Skeletal muscle cell (primary cell): ENCODE data around the gene TBL1XR1.
"Not testable (repeated sequence)": the region's sequence is repeated elsewhere in the genome, so short reads cannot be mapped to it uniquely, and the experiment has no call there.

Experiments used
- DNase-seq: peaks from one replicate; pipeline ENCODE4 v3.0.0-alpha.2; 2010; ENCODE audit warnings: low read depth
- H3K4me3 ChIP-seq: 2 replicates; pipeline ENCODE4 v1.5.1; 2011; ENCODE audit warnings: low read depth, mild to moderate bottlenecking, control low read depth, low read length, moderate library complexity

The TBL1XR1 gene

GRCh38 chr3:177210744-177211502 is 13.6 kb upstream of the TBL1XR1 start:
- DNase-seq = no peak
- H3K4me3 ChIP-seq = no peak overlapping the region

- DNase-seq = no peak
- H3K4me3 ChIP-seq = no peak overlapping the region
Measured at GRCh38 chr3:177209509-177209908, 12.2 kb upstream of the TBL1XR1 start.

GRCh38 chr3:177208781-177209180 is 11.5 kb upstream of the TBL1XR1 start:
- no peak overlapping the region for H3K4me3 ChIP-seq
- no peak for DNase-seq

GRCh38 chr3:177208223-177208622 is 10.9 kb upstream of the TBL1XR1 start:
- H3K4me3 ChIP-seq = no peak overlapping the region
- no peak for DNase-seq

GRCh38 chr3:177206936-177207335 is 9.7 kb upstream of the TBL1XR1 start:
- no peak overlapping the region for H3K4me3 ChIP-seq

GRCh38 chr3:177203689-177204395 is 6.6 kb upstream of the TBL1XR1 start:
- no peak for DNase-seq
- H3K4me3 ChIP-seq = no peak overlapping the region

More at GRCh38 chr3:177206936-177207335, 9.7 kb upstream of the TBL1XR1 start:
- no peak for DNase-seq

GRCh38 chr3:177203016-177203415 is 5.7 kb upstream of the TBL1XR1 start:
- not testable (repeated sequence) for DNase-seq

GRCh38 chr3:177201700-177202397 is 4.6 kb upstream of the TBL1XR1 start:
- no peak for DNase-seq
- no peak overlapping the region for H3K4me3 ChIP-seq

More at GRCh38 chr3:177203016-177203415, 5.7 kb upstream of the TBL1XR1 start:
- H3K4me3 ChIP-seq = not testable (repeated sequence)

- DNase-seq = no peak
- H3K4me3 ChIP-seq = no peak overlapping the region
Measured at GRCh38 chr3:177199206-177199760, 2.0 kb upstream of the TBL1XR1 start.

- DNase-seq = no peak
- peak overlapping the region; percentile 52 for H3K4me3 ChIP-seq
Measured at GRCh38 chr3:177197727-177198460, 612 bp upstream of the TBL1XR1 start.

- no peak for DNase-seq
- H3K4me3 ChIP-seq = peak overlapping the region; percentile 91
Measured at GRCh38 chr3:177196456-177197040, 734 bp downstream of the TBL1XR1 start.

- H3K4me3 ChIP-seq = peak overlapping the region; percentile 91
- no peak for DNase-seq
Measured at GRCh38 chr3:177196008-177196455, 1.2 kb downstream of the TBL1XR1 start.

GRCh38 chr3:177195242-177195991 is 1.9 kb downstream of the TBL1XR1 start:
- no peak for DNase-seq
- H3K4me3 ChIP-seq = peak overlapping the region; percentile 91

GRCh38 chr3:177194299-177194698 is 3.0 kb downstream of the TBL1XR1 start:
- DNase-seq = no peak
- peak overlapping the region; percentile 91 for H3K4me3 ChIP-seq

GRCh38 chr3:177193688-177194268 is 3.5 kb downstream of the TBL1XR1 start:
- DNase-seq = no peak
- peak overlapping the region; percentile 91 for H3K4me3 ChIP-seq

GRCh38 chr3:177193275-177193674 is 4.0 kb downstream of the TBL1XR1 start:
- H3K4me3 ChIP-seq, DNase-seq: not testable (repeated sequence)

GRCh38 chr3:177190756-177191681 is 6.3 kb downstream of the TBL1XR1 start:
- DNase-seq = no peak
- H3K4me3 ChIP-seq = no peak overlapping the region
